H9 (cell line): ENCODE measurements around the gene CCT3. TPM values are rescaled to one million over a fixed set of nuclear protein-coding genes. Genes with fewer than 3 reads are reported as not detected.

Experiments used
- DNase-seq: peaks from one replicate; pipeline ENCODE4 v3.0.0-alpha.2; 2017
- H2AFZ ChIP-seq: one replicate; pipeline ENCODE4 v1.6.1; 2013; ENCODE audit warnings: mild to moderate bottlenecking, low read length, control low read depth, moderate library complexity
- H2AK5ac ChIP-seq: 2 replicates; pipeline ENCODE4 v1.6.1; 2013; ENCODE audit warnings: low read length, control low read depth, mixed read lengths; ENCODE audit not compliant: insufficient read length
- H2BK120ac ChIP-seq: one replicate; pipeline ENCODE4 v1.6.1; 2013; ENCODE audit warnings: low read depth, mild to moderate bottlenecking, low read length, control low read depth, inconsistent platforms; ENCODE audit not compliant: poor library complexity, severe bottlenecking
- H2BK12ac ChIP-seq: 2 replicates; pipeline ENCODE4 v1.6.1; 2013; ENCODE audit warnings: low read length, control low read depth, mixed read lengths, low read depth; ENCODE audit not compliant: insufficient read length
- H2BK15ac ChIP-seq: 2 replicates; pipeline ENCODE4 v1.6.1; 2013; ENCODE audit warnings: low read depth, low read length, control low read depth
- H2BK20ac ChIP-seq: one replicate; pipeline ENCODE4 v1.6.1; 2013; ENCODE audit warnings: low read depth, mild to moderate bottlenecking, low read length, control low read depth, inconsistent platforms; ENCODE audit not compliant: poor library complexity, severe bottlenecking
- H2BK5ac ChIP-seq: 2 replicates; pipeline ENCODE4 v1.6.1; 2013; ENCODE audit warnings: low read length, control low read depth, mixed read lengths; ENCODE audit not compliant: insufficient read length
- H3K14ac ChIP-seq: 2 replicates; pipeline ENCODE4 v1.6.1; 2013; ENCODE audit warnings: low read length, control low read depth; ENCODE audit not compliant: insufficient read depth
- H3K18ac ChIP-seq: 2 replicates; pipeline ENCODE4 v1.6.1; 2013; ENCODE audit warnings: low read depth, mild to moderate bottlenecking, mixed read lengths, low read length, control low read depth; ENCODE audit not compliant: insufficient read length
- H3K23ac ChIP-seq: 2 replicates; pipeline ENCODE4 v1.6.1; 2013; ENCODE audit warnings: low read length, control low read depth, mixed read lengths, low read depth; ENCODE audit not compliant: insufficient read length
- H3K23me2 ChIP-seq: 2 replicates; pipeline ENCODE4 v1.6.1; 2013; ENCODE audit warnings: low read depth, mild to moderate bottlenecking, mixed read lengths, low read length, control low read depth; ENCODE audit not compliant: insufficient read length, poor library complexity, severe bottlenecking
- H3K27ac ChIP-seq: 2 replicates; pipeline ENCODE4 v1.5.1; 2013; ENCODE audit warnings: low read length, control low read depth, mixed read lengths, low read depth; ENCODE audit not compliant: insufficient read length
- H3K27me3 ChIP-seq: 2 replicates; pipeline ENCODE4 v1.6.1; 2013; ENCODE audit warnings: low read length, control low read depth, inconsistent platforms; ENCODE audit not compliant: insufficient read depth
- H3K4ac ChIP-seq: 2 replicates; pipeline ENCODE4 v1.6.1; 2013; ENCODE audit warnings: low read depth, mild to moderate bottlenecking, control low read depth, inconsistent platforms, low read length, moderate library complexity
- H3K4me1 ChIP-seq: 2 replicates; pipeline ENCODE4 v1.6.1; 2013; ENCODE audit warnings: low read length, control low read depth, inconsistent platforms; ENCODE audit not compliant: insufficient read depth
- H3K4me2 ChIP-seq: 2 replicates; pipeline ENCODE4 v1.6.1; 2013; ENCODE audit warnings: low read length, control low read depth, mixed read lengths; ENCODE audit not compliant: insufficient read length, insufficient read depth
- H3K56ac ChIP-seq: 2 replicates; pipeline ENCODE4 v1.6.1; 2013; ENCODE audit warnings: low read depth, mild to moderate bottlenecking, mixed read lengths, low read length, control low read depth; ENCODE audit not compliant: insufficient read length
- H3K79me1 ChIP-seq: 2 replicates; pipeline ENCODE4 v1.6.1; 2013; ENCODE audit warnings: low read depth, mild to moderate bottlenecking, moderate library complexity, low read length, control low read depth, inconsistent platforms; ENCODE audit not compliant: insufficient read depth, poor library complexity, severe bottlenecking
- H3K79me2 ChIP-seq: 2 replicates; pipeline ENCODE4 v1.6.1; 2013; ENCODE audit warnings: low read length, control low read depth, inconsistent platforms; ENCODE audit not compliant: insufficient read depth
- H3K9ac ChIP-seq: 2 replicates; pipeline ENCODE4 v1.6.1; 2013; ENCODE audit warnings: low read length, control low read depth, mixed read lengths; ENCODE audit not compliant: insufficient read length; ENCODE audit errors: extremely low read depth
- H3K9me3 ChIP-seq: one replicate; pipeline ENCODE4 v1.6.1; 2013; ENCODE audit warnings: low read depth, low read length, inconsistent platforms; ENCODE audit not compliant: control insufficient read depth
- H3T11ph ChIP-seq: one replicate; pipeline ENCODE4 v1.6.1; 2013; ENCODE audit warnings: mild to moderate bottlenecking, low read length, control low read depth, inconsistent platforms
- H4K20me1 ChIP-seq: one replicate; pipeline ENCODE4 v1.6.1; 2013; ENCODE audit not compliant: control insufficient read depth, insufficient read length, insufficient read depth
- H4K5ac ChIP-seq: 2 replicates; pipeline ENCODE4 v1.6.1; 2013; ENCODE audit warnings: low read depth, mild to moderate bottlenecking, mixed read lengths, low read length, control low read depth; ENCODE audit not compliant: insufficient read length
- H4K8ac ChIP-seq: replicated peaks from 2 replicates; pipeline ENCODE4 v1.6.1; 2013; ENCODE audit warnings: low read length, control low read depth, mixed read lengths, low read depth; ENCODE audit not compliant: insufficient read length
- H4K91ac ChIP-seq: 2 replicates; pipeline ENCODE4 v1.6.1; 2013; ENCODE audit warnings: low read depth, mild to moderate bottlenecking, moderate library complexity, mixed read lengths, low read length, control low read depth; ENCODE audit not compliant: insufficient read length
- H3K27ac Mint-ChIP-seq, 3 experiments: 2 replicates in 2 of 3; 3 replicates in 1 of 3; pipeline ENCODE4 v1.8.0; 2020 to 2021; ENCODE audit warnings: mixed read lengths in 3 of 3, mild to moderate bottlenecking in 1 of 3, moderate library complexity in 1 of 3
- H3K27me3 Mint-ChIP-seq: 2 replicates; pipeline ENCODE4 v1.8.0; 2021; ENCODE audit warnings: low read depth, mild to moderate bottlenecking, moderate library complexity, mixed read lengths
- H3K36me3 Mint-ChIP-seq, 3 experiments: 2 replicates in 2 of 3; 3 replicates in 1 of 3; pipeline ENCODE4 v1.8.0; 2020 to 2021; ENCODE audit warnings: low read depth in 3 of 3, mixed read lengths in 3 of 3; ENCODE audit not compliant: insufficient read depth in 1 of 3
- H3K4me1 Mint-ChIP-seq, 2 experiments: 2 replicates each; pipeline ENCODE4 v1.8.0; 2020; ENCODE audit warnings: mixed read lengths in 2 of 2
- H3K4me3 Mint-ChIP-seq, 2 experiments: 2 replicates in 1 of 2; 3 replicates in 1 of 2; pipeline ENCODE4 v1.8.0; 2020 to 2021; ENCODE audit warnings: mild to moderate bottlenecking in 2 of 2, mixed read lengths in 2 of 2, moderate library complexity in 1 of 2
- H3K9me3 Mint-ChIP-seq, 2 experiments: 2 replicates in 1 of 2; 3 replicates in 1 of 2; pipeline ENCODE4 v1.8.0; 2020; ENCODE audit warnings: mild to moderate bottlenecking in 2 of 2, mixed read lengths in 2 of 2, moderate library complexity in 1 of 2
- CTCF ChIP-seq: fragments of 200-600 bp; sonication (generic); conservative IDR thresholded peaks from 3 replicates; pipeline ENCODE4 v1.8.0; 2021; ENCODE audit warnings: antibody characterized with exemption, mild to moderate bottlenecking
- WGBS: extraction: QIAGEN DNeasy Blood & Tissue Kit; methylation state at CpG from one replicate; pipeline ENCODE4 v1.1.7; 2013; ENCODE audit warnings: missing lambda C conversion rate, low lambda C conversion rate, mixed read lengths; ENCODE audit not compliant: insufficient read length; ENCODE audit errors: extremely low coverage; 5-methylcytosine and 5-hydroxymethylcytosine counted together
- total RNA-seq: library from RNA; stranded (reverse); gene quantifications from 2 replicates; pipeline ENCODE4 v1.2.1, GENCODE V29; 2021

The CCT3 gene
- total RNA-seq, 1 experiment from 2014 or later: 524 TPM

GRCh38 chr1:156284757-156285156 is 53.3 kb downstream of the CCT3 start:
- Histone ChIP-seq H2BK12ac (no peak overlapping the region), H4K5ac (no peak overlapping the region), H4K8ac (no peak overlapping the region), H2BK20ac (no peak overlapping the region), H2BK15ac (no peak overlapping the region), H3K4me1 (no peaks in the 10 kb centered on the region), H2BK5ac (no peak overlapping the region), H3K27ac (no peak overlapping the region), H3K23me2 (peaks cover 12% of the 10 kb centered on the region), H3K9me3 (no peaks in the 10 kb centered on the region), H3K23ac (no peak overlapping the region), H2BK120ac (no peak overlapping the region), H3K4ac (no peak overlapping the region), H3K14ac (no peak overlapping the region), H4K20me1 (no peaks in the 10 kb centered on the region), H3K79me1 (no peaks in the 10 kb centered on the region), H3K18ac (no peak overlapping the region), H3K4me2 (no peak overlapping the region), H4K91ac (no peak overlapping the region), H3K79me2 (peaks cover 20% of the 10 kb centered on the region), H2AK5ac (no peak overlapping the region), H2AFZ (no peak overlapping the region), H3K27me3 (no peaks in the 10 kb centered on the region; the same call in 1 of the 2 replicates), H3K56ac (no peak overlapping the region), H3K9ac (no peak overlapping the region), H3T11ph (no peak overlapping the region)
- Mint-ChIP-seq H3K27me3 (no peaks in the 10 kb centered on the region; the same call in 1 of the 2 replicates), H3K36me3 (peaks cover 0 to 9% (median 3%) of the 10 kb centered on the region in 3 experiments; a peak in 3 of 7 replicates), H3K9me3 (no peaks in the 10 kb centered on the region), H3K4me1 (peaks cover 24 to 29% of the 10 kb centered on the region in 2 experiments), H3K4me3 (0 out of 5 replicates have a peak overlapping the region, but pooled peaks of 1 of the 2 experiments have one; percentile 42), H3K27ac (no peak overlapping the region)
- no CpG with 5 or more reads among the region's 4 CpGs for WGBS
- no peak for TF ChIP-seq CTCF
- no peak for DNase-seq
